Activated B cell treated with CpG ODN at 0.5 μM for 24 hours (primary cell): ENCODE measurements around the gene SH3RF3. TPM values are rescaled to one million over a fixed set of nuclear protein-coding genes. Genes with fewer than 3 reads are reported as not detected.

ENCODE experiments used
- ATAC-seq: fragments of 200-7000 bp; cut with Tn5 transposase; one replicate; pipeline ENCODE4 v1.10.0; 2021; ENCODE audit warnings: low read depth, mild to moderate bottlenecking, moderate library complexity
- CTCF ChIA-PET: fragments of 350-600 bp; sonication (Branson Sonifier 250); formaldehyde crosslinking; loops from one replicate; lab custom pipeline; 2021; ENCODE audit warnings: antibody characterized with exemption; lab: Charles Lee
- POLR2A ChIA-PET: fragments of 350-600 bp; sonication (Branson Sonifier 250); formaldehyde crosslinking; loops from one replicate; lab custom pipeline; 2021; ENCODE audit warnings: antibody characterized with exemption; lab: Charles Lee
- DNase-seq: peaks from one replicate; pipeline ENCODE4 v3.0.0; 2022
- H3K27ac Mint-ChIP-seq: one replicate; pipeline ENCODE4 v1.8.0; 2020; ENCODE audit warnings: mixed read lengths
- H3K27me3 Mint-ChIP-seq: one replicate; pipeline ENCODE4 v1.8.0; 2021; ENCODE audit warnings: mixed read lengths
- H3K36me3 Mint-ChIP-seq: one replicate; pipeline ENCODE4 v1.8.0; 2021; ENCODE audit warnings: low read depth, mixed read lengths
- H3K4me1 Mint-ChIP-seq: one replicate; pipeline ENCODE4 v1.8.0; 2021; ENCODE audit warnings: mixed read lengths
- H3K4me3 Mint-ChIP-seq: one replicate; pipeline ENCODE4 v1.8.0; 2020; ENCODE audit warnings: mild to moderate bottlenecking, mixed read lengths
- H3K9me3 Mint-ChIP-seq: one replicate; pipeline ENCODE4 v1.8.0; 2020; ENCODE audit warnings: mixed read lengths
- intact Hi-C: fragments of 100-400 bp; cut with micrococcal nuclease; formaldehyde crosslinking; loops from one replicate; pipeline ENCODE4 v1.15.1; 2024
- total RNA-seq: library from RNA; stranded (reverse); gene quantifications from 2 replicates; pipeline ENCODE4 v1.2.3, GENCODE V29; 2022
- TF ChIP-seq, protein P1 (sequence below): fragments of 200-600 bp; IDR thresholded peaks from one replicate; pipeline ENCODE4 v1.8.0; 2022; ENCODE audit warnings: antibody characterized with exemption, mild to moderate bottlenecking

Gene SH3RF3
- total RNA-seq, 1 donor from 2014 or later: 0.09 TPM

DNA sequence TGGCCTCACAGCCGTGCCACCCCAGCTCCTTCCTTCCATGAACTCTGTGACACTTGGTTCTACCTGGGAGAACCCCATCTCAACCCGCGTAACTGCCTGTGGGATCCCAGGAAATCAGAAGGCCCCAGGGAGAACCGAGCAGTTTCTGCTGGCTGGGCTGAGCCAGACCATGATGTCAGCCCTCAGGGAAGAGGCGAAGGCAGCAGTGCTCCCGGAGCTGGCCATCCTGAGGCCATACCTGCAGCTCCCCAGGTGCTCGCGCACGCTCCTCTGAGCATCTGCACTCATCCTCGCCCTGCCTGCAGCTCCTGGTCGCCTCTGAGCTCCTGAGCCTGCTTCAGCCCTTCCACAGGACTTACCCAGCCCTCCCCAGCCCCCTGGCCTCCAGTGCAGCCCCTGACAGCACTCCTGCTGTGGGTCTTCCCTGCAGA is 298.7 kb downstream of the SH3RF3 start:
- no peaks in the 10 kb centered on the region for H3K4me1 Mint-ChIP-seq
- H3K27me3 Mint-ChIP-seq: no peaks in the 10 kb centered on the region
- no peak for ATAC-seq
- H3K4me3 Mint-ChIP-seq: no peak overlapping the region
- no peaks in the 10 kb centered on the region for H3K36me3 Mint-ChIP-seq
- CTCF ChIA-PET: no interaction called here
- intact Hi-C loops: no loop called here
- no peak for DNase-seq
- no peak overlapping the region for H3K27ac Mint-ChIP-seq
- POLR2A ChIA-PET: no interaction called here
- TF ChIP-seq, protein P1, sequence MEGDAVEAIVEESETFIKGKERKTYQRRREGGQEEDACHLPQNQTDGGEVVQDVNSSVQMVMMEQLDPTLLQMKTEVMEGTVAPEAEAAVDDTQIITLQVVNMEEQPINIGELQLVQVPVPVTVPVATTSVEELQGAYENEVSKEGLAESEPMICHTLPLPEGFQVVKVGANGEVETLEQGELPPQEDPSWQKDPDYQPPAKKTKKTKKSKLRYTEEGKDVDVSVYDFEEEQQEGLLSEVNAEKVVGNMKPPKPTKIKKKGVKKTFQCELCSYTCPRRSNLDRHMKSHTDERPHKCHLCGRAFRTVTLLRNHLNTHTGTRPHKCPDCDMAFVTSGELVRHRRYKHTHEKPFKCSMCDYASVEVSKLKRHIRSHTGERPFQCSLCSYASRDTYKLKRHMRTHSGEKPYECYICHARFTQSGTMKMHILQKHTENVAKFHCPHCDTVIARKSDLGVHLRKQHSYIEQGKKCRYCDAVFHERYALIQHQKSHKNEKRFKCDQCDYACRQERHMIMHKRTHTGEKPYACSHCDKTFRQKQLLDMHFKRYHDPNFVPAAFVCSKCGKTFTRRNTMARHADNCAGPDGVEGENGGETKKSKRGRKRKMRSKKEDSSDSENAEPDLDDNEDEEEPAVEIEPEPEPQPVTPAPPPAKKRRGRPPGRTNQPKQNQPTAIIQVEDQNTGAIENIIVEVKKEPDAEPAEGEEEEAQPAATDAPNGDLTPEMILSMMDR: no peak
- H3K9me3 Mint-ChIP-seq: no peaks in the 10 kb centered on the region

DNA sequence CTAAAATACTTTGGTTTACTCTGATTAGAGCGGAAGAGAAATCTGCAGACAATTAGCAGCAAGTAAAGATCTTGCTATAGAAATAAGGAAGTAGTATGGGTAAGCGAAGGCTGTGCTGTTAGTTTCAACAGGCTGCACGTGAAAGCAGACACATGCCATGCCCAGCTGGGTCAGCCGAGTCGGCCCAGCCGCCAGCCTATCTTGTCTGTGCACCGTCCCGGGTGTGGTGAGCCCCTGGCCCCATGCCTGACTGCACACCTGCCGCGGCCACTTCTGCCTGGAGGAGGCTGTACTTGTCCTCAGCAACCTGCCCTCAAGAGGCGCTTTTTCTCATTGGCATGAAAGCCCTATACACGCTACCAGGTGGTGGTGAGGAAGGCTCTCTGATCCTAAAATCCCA is 299.3 kb downstream of the SH3RF3 start:
- Mint-ChIP-seq H3K36me3 (no peaks in the 10 kb centered on the region), H3K27me3 (no peaks in the 10 kb centered on the region), H3K27ac (no peak overlapping the region), H3K4me1 (no peaks in the 10 kb centered on the region), H3K4me3 (no peak overlapping the region), H3K9me3 (no peaks in the 10 kb centered on the region)
- ChIA-PET POLR2A (no interaction called here), CTCF (no interaction called here)
- TF ChIP-seq, protein P1: no peak
- intact Hi-C loops: no loop called here
- no peak for DNase-seq
- no peak for ATAC-seq

DNA sequence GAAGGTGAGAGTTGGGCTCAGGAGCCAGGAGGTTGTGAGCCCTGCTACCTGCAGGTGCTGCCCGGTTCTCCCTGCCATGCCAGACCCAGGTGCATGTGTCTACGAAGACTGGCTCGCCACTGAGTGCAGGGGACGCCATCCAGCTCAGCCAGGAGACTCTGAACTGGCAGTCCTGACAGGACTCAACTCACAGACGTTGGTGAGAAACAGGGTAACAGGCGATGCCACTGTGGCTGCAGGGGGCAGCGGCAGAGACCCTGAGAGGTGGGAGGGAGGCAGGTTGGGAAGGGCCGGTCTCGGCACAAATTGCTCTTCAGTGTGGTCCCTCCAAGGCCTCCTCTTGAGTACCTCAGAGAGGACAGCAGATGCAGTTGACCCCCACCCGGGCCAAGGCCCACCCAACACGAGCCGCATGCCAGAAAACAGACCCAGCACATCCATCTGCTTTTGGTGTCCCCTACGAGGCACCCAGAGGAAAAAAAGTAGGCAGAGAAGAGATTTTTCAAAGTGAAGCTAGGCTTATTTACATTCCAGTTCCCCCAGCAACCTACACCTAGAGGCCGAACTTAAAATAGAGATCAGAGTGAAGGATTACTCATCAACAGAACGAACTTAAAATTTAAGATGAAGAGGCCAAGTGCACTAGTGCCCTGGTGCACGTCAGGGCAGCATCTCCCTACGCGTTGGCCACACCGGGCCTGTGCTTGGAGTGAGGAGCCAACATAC is 300.0 kb downstream of the SH3RF3 start:
- Mint-ChIP-seq H3K27me3 (no peaks in the 10 kb centered on the region), H3K4me3 (no peak overlapping the region), H3K9me3 (no peaks in the 10 kb centered on the region), H3K27ac (no peak overlapping the region), H3K36me3 (no peaks in the 10 kb centered on the region), H3K4me1 (no peaks in the 10 kb centered on the region)
- ATAC-seq: no peak
- intact Hi-C loops: no loop called here
- POLR2A ChIA-PET: no interaction called here
- CTCF ChIA-PET: no interaction called here
- DNase-seq: no peak
- TF ChIP-seq, protein P1: no peak

DNA sequence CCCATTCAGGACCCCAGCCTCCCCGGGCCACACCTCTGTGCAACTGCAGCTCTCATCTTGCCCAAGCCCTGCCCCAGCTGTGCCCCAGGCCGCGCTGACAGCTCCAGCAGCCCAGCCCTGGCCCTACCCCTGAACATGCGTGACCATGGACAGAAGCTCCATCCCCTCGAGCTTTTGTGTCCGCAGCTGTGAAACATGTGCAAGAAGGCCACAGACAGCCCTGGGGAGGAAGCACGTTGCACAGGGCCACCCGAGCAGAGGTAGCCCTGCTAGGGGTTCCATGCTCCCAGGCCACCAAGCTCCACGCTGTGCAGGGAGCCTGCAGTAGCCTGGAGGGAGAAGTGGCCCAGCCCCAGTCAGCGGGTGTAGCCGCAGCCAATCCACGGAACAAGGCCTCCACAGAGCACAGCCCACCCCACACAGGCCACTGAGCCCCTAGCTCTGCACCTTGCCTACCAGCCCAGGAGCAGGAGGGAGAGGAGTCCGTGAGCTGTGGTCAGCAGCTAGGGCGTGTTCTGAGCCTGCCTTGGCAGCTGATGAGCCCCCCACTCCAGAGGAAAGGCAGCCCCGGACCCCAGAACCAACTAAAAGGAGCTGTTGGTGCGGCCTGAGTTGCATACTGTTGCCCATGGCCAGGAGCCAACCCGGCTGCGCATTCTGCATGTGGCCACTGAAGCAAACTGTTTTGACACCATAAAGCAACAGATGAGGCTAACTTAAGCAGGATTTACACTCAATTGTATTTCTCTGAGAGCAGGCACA is 300.7 kb downstream of the SH3RF3 start:
- Mint-ChIP-seq H3K9me3 (no peaks in the 10 kb centered on the region), H3K27me3 (no peaks in the 10 kb centered on the region), H3K4me1 (no peaks in the 10 kb centered on the region), H3K4me3 (no peak overlapping the region), H3K27ac (no peak overlapping the region), H3K36me3 (no peaks in the 10 kb centered on the region)
- TF ChIP-seq, protein P1: no peak
- POLR2A ChIA-PET: no interaction called here
- intact Hi-C loops: no loop called here
- ATAC-seq: no peak
- DNase-seq: no peak
- CTCF ChIA-PET: no interaction called here

DNA sequence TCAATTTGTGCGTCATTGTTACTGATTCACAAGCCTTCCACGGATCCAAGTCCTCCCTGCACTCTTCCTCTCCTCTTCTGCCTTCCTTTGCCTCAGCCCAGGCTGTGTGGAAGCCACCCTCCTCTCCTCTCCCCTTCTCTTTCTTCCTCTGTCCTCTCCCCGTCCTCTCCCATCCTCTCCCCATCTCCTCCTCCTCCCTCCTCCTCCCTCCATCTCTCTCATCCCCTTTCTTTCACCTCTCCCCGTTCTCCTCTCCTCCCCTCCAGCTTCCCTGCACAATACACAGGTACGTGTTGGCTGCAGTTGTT is 301.3 kb downstream of the SH3RF3 start:
- Mint-ChIP-seq H3K9me3 (no peaks in the 10 kb centered on the region), H3K4me1 (no peaks in the 10 kb centered on the region), H3K36me3 (no peaks in the 10 kb centered on the region), H3K4me3 (no peak overlapping the region), H3K27me3 (no peaks in the 10 kb centered on the region), H3K27ac (no peak overlapping the region)
- no peak for ATAC-seq
- DNase-seq: no peak
- ChIA-PET CTCF (no interaction called here), POLR2A (no interaction called here)
- intact Hi-C loops: no loop called here
- TF ChIP-seq, protein P1: no peak
